Stimulated activated CD4-positive, alpha-beta T cell treated with anti-CD3 and anti-CD28 coated beads, Interleukin-2, amount 100 ng/mL, for 48 hours (primary cell): ENCODE results near the gene EEF1A2.

Source experiments
- DNase-seq, 2 donors: peaks; one replicate each; pipeline ENCODE4 v3.0.0-alpha.2; 2020

Gene EEF1A2

DNA sequence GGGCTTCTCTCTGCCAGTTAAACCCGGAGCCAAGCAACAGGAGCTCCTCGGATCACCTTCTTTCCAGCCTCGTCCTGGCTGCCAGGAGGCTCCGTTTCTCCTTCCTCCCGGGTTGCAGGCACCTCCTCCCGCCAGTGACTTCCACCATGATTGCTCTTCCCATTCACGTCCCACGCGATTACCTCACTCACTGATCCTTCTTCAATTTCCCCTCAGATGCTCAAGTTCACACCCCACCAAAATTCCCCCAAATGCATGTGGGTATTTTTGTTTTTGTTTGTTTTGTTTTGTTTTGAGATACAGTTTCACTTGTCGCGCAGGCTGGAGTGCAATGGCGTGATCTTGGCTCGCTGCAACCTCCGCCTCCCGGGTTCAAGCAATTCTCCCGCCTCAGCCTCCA is 51.6 kb downstream of the EEF1A2 start:
- no peak for DNase-seq

DNA sequence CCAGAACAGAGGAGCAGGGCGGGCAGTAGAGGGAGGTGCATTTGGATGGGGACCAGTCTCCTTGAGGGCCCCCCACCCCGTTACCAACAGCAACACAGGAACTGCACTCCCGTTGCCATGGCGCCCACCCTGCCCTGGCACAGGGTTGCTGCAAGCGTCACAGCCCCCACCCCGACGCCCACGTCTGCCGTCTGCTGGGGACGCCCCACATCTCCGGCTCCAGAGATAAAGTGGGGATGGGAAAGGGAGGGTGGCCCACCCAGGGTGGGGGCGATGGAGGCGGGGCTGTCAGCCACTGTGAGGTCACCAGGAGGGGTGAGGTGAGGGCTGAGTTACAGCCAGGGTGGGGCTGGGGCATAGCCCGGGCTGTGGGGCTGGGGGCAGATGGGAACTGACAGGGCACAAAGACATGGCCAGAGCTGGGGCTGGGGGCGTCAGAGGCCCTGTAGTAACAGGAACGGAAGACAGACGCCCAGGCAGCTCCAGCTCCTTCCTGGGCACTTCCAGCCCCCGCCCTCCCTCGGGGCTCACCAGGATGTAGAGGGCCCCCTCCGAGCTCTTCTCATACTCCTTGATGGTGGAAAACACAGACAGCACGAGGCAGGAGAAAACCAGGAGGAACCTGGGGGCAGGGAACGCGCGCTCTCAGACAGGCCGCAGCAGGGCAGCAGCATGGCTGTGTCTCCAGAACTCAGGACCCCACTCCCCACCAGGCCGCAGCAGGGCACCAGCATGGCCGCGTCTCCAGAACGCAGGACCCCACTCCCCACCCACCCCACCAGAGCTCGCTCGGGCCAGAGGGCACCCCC is 52.5 kb downstream of the EEF1A2 start:
- no peak for DNase-seq

DNA sequence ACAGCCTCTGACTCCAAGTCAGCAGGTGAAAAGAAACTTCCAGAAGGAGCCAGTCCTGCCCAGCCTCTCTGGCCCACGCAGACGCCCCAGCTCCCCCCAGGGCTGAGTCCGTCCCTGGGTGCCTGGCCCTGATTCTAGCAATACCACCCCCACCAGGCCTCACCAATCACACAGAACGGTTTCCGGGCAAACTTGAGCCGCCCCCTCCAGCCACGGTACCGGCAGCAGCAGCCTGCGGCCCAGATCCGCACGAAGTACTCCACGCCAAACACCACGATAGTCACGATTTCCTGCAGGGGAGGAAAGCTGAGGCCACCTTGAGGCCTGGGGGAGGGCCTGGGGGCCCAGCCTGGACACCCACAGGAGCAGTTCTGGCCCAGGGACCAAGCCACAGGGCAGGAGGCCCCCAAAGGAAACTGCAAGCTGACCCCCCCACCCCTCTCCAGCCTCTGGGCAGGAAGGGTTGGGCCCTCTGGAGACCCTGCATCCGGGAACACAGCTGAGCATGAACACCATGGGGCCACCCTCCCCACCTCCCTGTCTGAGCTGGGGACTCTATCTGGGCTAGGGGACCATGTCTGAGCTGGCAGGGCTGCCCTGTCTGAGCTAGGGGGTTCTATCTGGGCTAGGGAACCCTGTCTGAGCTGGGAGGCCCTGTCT is 53.7 kb downstream of the EEF1A2 start:
- no peak for DNase-seq

DNA sequence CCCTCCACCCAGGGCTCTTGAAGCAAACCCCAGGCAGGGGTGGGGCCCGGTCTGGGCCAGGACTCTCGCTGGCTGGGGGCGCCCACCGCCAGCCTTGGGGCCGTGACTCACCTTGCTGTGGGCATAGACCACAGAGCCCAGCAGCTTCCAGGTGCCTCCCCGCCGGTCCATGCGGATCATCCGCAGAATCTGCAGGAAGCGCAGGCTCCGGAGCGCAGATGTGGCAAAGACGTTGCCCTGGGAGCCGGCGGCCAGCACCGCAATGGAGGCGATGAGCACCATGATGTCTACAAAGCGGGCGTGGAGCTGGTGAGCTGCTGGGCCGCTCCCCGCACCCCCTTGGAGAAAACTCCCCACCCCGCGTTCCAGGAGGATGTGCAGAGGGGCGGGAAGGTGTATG is 54.3 kb downstream of the EEF1A2 start:
- no peak for DNase-seq

DNA sequence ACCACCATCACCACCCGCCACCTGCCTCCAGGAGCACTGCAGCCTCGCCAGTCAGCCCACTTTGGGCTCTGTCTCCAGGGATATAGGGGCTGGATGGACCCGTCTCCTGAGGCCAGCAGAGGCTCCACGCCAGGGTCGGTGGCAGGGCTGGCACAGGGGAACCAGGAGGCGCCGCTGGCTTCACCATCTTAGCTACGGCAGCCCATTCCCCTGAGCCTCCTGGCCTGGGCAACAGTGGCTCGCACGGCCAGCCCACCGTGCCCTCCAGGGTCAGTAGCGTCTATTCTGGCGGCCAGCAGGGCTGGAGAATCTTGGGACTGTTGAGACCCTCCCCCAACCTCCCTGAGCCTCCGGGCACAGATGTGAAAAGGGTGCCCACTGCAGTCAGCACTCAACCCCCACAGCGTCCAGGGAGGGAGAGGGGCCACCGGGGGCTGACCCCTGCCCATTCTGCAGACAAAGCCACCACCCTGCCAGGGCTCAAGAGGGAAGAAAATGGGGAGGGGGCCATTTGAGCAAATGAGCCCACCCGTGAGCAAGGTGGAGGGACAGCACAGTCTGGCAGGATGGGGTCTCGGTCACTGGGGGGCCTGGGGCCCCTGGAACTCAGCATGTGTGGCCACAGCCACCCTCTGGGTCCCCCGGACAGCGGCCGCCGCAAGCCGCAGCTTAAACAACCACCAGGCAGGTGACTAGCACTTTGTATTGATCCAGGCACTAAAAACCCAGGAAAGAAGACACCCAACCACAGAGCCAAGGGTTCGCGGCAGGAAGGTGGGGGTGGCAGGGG is 55.1 kb downstream of the EEF1A2 start:
- DNase-seq: no peak

DNA sequence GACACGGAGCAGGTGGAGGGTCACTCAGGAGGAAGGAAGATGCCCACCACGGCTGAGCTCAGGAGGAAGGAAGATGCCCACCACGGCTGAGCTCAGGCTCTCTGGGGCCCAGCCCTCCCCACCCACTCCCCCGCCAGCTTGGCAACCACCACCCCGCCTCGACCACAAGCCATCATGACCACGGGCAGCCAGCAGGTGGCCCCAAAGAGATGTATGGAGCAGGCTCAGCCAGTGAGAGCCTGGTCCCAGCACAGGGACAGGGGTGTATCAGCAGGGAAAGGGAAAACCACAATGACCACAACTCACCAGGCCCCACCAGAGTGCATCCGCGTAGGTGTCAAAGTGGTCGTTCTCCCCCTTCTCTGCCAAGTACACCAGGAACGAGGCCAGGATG is 56.8 kb downstream of the EEF1A2 start:
- DNase-seq: peak; percentile 53 to 57

DNA sequence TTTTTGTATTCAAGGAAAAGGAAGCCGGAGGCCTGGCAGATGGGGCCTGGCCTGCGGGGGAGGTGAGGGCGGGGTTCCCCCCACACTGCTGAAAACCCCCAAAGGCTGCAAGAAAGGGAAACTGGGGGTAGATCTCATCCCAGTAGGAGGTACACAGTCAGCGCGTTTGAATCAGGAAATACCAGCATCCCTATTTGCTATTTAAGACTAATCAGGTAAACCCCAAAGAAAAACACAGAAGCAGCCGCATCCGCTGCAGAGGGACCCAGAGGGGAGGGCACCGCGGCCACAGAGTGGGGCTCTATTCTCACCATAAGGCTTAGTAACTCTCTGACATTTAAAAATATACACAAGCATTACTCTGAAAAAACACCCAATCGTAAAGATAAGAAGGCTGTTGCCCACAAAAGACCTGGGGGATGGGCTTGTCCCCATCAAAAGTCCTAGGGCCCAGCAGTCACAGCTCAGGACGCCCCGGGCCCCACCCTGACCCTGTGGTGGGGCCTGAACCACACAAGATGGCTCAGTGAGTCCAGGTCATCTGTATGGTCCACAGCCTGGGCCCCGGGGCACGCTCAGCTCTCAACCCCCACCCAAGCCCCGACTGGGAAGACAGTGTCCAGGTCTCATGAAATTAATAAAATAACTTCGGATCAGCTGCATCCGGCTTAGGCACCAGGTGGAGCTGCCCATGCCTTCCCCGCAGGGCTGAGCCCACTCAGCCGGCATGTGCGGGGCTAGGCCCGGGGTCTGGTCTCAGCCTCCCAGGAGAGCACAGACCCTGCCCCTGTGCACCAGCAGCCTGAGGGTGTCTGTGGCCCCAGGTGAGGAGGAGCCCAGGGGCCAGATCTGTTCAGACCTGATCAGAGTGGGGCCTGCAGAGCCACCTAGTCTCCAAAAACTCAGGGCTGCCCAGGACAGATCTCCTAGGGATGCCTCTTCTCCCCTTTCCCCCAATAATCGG is 57.5 kb downstream of the EEF1A2 start:
- no peak for DNase-seq

DNA sequence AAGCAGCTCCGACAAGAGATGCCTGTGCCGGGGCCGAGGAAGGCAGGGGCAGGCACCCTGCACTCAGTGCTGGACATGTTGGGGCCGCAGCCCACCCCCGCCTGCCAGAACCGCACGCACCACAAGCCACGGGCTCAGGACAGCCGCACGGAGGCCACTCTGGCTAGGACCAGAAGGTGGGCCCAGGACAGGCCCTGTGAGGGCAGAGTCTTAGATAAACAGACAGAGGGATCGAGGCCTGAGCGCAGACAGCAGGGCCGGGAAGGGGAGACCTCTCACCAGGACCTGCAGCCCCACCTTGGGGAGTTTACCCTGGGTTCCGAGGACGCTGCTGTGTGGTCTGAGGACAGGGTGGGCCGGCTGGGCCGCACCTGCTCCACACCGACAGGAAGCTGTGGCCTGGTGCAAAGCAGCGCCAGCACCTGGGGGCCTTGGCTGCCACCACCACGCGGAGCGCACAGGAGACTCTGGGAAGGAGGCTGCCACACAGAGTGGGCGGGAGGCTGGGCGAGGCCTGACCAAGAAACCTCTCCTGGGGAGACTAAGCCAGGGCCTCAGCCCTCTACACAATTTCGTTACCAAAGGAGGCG is 58.4 kb downstream of the EEF1A2 start:
- no peak for DNase-seq

DNA sequence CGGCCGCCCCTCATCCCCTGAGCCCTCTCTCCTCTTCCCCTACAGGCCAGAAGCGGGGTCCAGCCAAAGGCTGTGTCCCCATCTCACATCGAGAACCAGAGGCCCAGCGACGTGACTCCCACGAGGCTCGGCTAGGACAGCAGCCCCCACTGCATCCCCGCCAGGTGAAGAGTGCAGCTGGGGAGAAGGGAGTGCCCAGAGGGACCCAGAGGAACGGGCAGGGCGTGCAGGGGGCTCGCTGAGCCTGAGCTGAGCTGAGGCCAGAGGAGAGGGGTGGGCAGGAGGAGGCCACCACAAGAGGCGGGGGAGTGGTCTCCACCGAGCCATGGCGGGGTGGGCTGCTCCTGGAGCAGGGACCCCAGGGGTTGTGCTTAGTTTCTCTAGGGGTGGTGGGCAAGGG is 59.0 kb downstream of the EEF1A2 start:
- no peak for DNase-seq

DNA sequence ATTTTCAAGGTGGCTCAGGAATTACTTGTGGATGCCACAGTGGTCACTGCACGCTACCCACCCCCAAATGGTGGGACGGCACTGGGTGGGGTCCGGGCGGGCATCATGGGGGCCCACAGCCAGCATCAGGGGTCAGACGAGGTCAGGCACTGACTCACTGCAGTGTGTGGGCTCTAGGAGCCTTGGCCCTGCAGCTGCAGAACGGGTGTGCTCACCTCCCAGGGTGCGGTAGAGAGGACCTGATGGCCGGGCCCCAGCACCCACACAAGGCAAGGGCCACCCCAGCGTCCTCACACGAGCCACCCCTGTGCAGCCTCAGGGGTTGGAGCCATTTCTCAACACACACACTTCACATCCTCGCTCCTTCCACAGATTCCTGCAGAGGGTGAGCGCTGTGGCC is 60.8 kb downstream of the EEF1A2 start:
- DNase-seq: no peak
